OCI-LY7 (cell line): ENCODE measurements around the gene GDF3. TPM values are rescaled to one million over a fixed set of nuclear protein-coding genes. Genes with fewer than 3 reads are reported as not detected.

ENCODE experiments used
- BruUV-seq: library from RNA; stranded (reverse); fragments of 400-500 nt; replicated peaks from 2 replicates; lab custom pipeline; 2021; lab: Mats Ljungman, UMichigan
- CTCF ChIA-PET: fragments of 300-600 bp; sonication (Branson Sonifier 250); formaldehyde crosslinking; loops from one replicate; lab custom pipeline; 2022; ENCODE audit warnings: antibody characterized with exemption; ENCODE audit not compliant: unreplicated experiment; lab: Charles Lee
- POLR2A ChIA-PET: fragments of 300-600 bp; sonication (Branson Sonifier 250); formaldehyde crosslinking; loops from one replicate; lab custom pipeline; 2022; ENCODE audit warnings: antibody characterized with exemption; lab: Charles Lee
- DNase-seq: peaks from one replicate; pipeline ENCODE4 v3.0.0-alpha.2; 2015; ENCODE audit warnings: low spot score
- H2AFZ ChIP-seq: fragments of 200-600 bp; sonication (generic), shearing (Covaris generic); 2 replicates; pipeline ENCODE4 v1.6.1; 2014; ENCODE audit warnings: mild to moderate bottlenecking, antibody characterized with exemption, low read length, moderate library complexity
- H3K27ac ChIP-seq: fragments of 200-600 bp; sonication (generic); 2 replicates; pipeline ENCODE4 v1.5.1; 2014; ENCODE audit warnings: mixed run types, low read depth, mild to moderate bottlenecking, moderate library complexity, low read length, inconsistent platforms; ENCODE audit not compliant: poor library complexity, severe bottlenecking
- H3K36me3 ChIP-seq: fragments of 200-600 bp; sonication (generic); 2 replicates; pipeline ENCODE4 v1.6.1; 2014; ENCODE audit warnings: mild to moderate bottlenecking, antibody characterized with exemption, low read length, moderate library complexity, mixed read lengths; ENCODE audit not compliant: insufficient read depth
- H3K4me1 ChIP-seq: fragments of 200-600 bp; sonication (generic); 2 replicates; pipeline ENCODE4 v1.5.1; 2014; ENCODE audit warnings: mild to moderate bottlenecking, low read length; ENCODE audit not compliant: insufficient read depth, poor library complexity, severe bottlenecking
- H3K4me2 ChIP-seq: fragments of 200-600 bp; sonication (generic); 2 replicates; pipeline ENCODE4 v1.6.1; 2014; ENCODE audit warnings: mild to moderate bottlenecking, low read length
- H3K4me3 ChIP-seq: fragments of 200-600 bp; sonication (generic); 2 replicates; pipeline ENCODE4 v1.5.1; 2014; ENCODE audit warnings: mild to moderate bottlenecking, low read depth, low read length; ENCODE audit not compliant: poor library complexity, severe bottlenecking
- H3K79me2 ChIP-seq: fragments of 200-600 bp; sonication (generic); 2 replicates; pipeline ENCODE4 v1.6.1; 2016; ENCODE audit warnings: low read depth, mild to moderate bottlenecking, low read length, moderate library complexity, mixed read lengths; ENCODE audit not compliant: insufficient read depth
- H3K9me2 ChIP-seq: fragments of 200-600 bp; sonication (generic); 2 replicates; pipeline ENCODE4 v1.6.1; 2016; ENCODE audit warnings: mild to moderate bottlenecking, low read length, mixed read lengths; ENCODE audit not compliant: insufficient read depth
- H3K9me3 ChIP-seq: fragments of 200-600 bp; sonication (generic); 2 replicates; pipeline ENCODE4 v1.6.1; 2014; ENCODE audit warnings: mild to moderate bottlenecking, mixed run types, low read length, mixed read lengths
- H4K20me1 ChIP-seq: fragments of 200-600 bp; sonication (generic); 2 replicates; pipeline ENCODE4 v1.6.1; 2014; ENCODE audit warnings: mild to moderate bottlenecking, antibody characterized with exemption, low read length, moderate library complexity, mixed read lengths; ENCODE audit not compliant: insufficient read depth
- EZH2phosphoT487 ChIP-seq: fragments of 200-600 bp; sonication (generic); IDR thresholded peaks from 2 replicates; pipeline ENCODE4 v1.6.1; 2018; ENCODE audit warnings: low read depth, borderline replicate concordance, mild to moderate bottlenecking, mixed run types, antibody characterized with exemption, low read length, moderate library complexity, mixed read lengths
- intact Hi-C: fragments of 100-400 bp; cut with micrococcal nuclease; formaldehyde crosslinking; loops from one replicate; pipeline ENCODE4 v1.10.0; 2022; ENCODE audit not compliant: unreplicated experiment
- total RNA-seq, 2 experiments: library from RNA; depleted of rRNA in 1 of 2; stranded (reverse); fragments of >200 nt in 1 of 2; shearing (Covaris generic) in 1 of 2; gene quantifications; 2 replicates each; pipeline ENCODE4 v1.2.3, GENCODE V29; 2014 to 2022
- TF ChIP-seq, protein P1 (sequence below): fragments of 200-600 bp; sonication (generic); conservative IDR thresholded peaks from 2 replicates; pipeline ENCODE4 v1.5.1; 2014; ENCODE audit warnings: mild to moderate bottlenecking, antibody characterized with exemption, low read length, moderate library complexity, mixed read lengths

The GDF3 gene
- total RNA-seq, 2 experiments from 2014 or later, result not detected

DNA sequence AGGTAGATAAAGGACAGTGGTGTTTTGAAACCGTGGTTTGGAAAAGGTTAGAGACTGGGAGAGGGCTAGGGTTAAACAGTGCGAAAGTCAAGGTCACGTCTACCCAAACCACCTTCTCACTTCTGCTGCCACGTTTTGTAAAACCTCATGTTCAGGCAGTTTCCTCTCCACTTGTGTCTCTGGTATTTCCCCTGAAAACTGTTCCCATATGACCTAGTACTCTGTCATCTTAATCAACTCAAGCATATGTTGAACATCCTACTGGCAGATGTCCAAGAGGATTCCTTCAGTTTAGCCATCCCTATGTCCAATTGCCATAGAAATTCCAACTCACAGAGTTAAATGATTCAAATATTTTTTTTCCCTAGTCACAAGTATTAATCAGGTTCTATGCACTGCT is 34.2 kb upstream of the GDF3 start:
- Histone ChIP-seq H2AFZ (no peak overlapping the region), H3K4me1 (no peaks in the 10 kb centered on the region), H3K27ac (no peak overlapping the region), H3K9me3 (no peaks in the 10 kb centered on the region), H4K20me1 (no peaks in the 10 kb centered on the region), H3K36me3 (no peaks in the 10 kb centered on the region), H3K4me2 (no peak overlapping the region), H3K4me3 (no peak overlapping the region), H3K79me2 (no peaks in the 10 kb centered on the region), H3K9me2 (no peaks in the 10 kb centered on the region)
- ChIA-PET POLR2A (no interaction called here), CTCF (no interaction called here)
- intact Hi-C loops, result no loop called here
- no TSS peak for BruUV-seq
- TF ChIP-seq EZH2phosphoT487, result no peak
- TF ChIP-seq, protein P1, sequence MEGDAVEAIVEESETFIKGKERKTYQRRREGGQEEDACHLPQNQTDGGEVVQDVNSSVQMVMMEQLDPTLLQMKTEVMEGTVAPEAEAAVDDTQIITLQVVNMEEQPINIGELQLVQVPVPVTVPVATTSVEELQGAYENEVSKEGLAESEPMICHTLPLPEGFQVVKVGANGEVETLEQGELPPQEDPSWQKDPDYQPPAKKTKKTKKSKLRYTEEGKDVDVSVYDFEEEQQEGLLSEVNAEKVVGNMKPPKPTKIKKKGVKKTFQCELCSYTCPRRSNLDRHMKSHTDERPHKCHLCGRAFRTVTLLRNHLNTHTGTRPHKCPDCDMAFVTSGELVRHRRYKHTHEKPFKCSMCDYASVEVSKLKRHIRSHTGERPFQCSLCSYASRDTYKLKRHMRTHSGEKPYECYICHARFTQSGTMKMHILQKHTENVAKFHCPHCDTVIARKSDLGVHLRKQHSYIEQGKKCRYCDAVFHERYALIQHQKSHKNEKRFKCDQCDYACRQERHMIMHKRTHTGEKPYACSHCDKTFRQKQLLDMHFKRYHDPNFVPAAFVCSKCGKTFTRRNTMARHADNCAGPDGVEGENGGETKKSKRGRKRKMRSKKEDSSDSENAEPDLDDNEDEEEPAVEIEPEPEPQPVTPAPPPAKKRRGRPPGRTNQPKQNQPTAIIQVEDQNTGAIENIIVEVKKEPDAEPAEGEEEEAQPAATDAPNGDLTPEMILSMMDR, result no peak
- no peak for DNase-seq

DNA sequence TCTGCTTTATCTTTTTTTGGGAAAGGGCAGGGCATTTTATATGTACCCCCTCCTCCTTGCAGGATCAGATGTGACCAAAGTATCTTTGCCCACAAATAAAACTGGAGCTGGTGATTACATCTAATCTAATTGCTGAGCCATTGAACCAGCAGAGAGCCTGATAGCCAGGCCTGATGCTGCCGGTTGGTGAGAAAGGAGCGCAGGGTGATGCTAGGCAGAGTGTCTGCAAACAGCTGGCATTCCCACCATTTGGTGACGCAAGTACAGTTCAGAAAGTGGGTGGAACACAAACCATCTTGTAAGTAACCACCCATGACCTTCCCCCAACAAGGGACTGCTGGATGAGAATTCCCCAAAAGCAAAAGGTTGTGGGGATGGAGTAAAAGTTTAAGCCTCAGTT is 28.4 kb upstream of the GDF3 start:
- no TSS peak for BruUV-seq
- no peaks in the 10 kb centered on the region for H3K4me1 ChIP-seq
- ChIA-PET POLR2A (no interaction called here), CTCF (no interaction called here)
- H3K9me2 ChIP-seq, result no peaks in the 10 kb centered on the region
- H4K20me1 ChIP-seq, result no peaks in the 10 kb centered on the region
- no peak overlapping the region for H3K27ac ChIP-seq
- H3K4me3 ChIP-seq, result no peak overlapping the region
- intact Hi-C loops, result no loop called here
- no peaks in the 10 kb centered on the region for H3K36me3 ChIP-seq
- no peak for DNase-seq
- H3K79me2 ChIP-seq, result no peaks in the 10 kb centered on the region
- H2AFZ ChIP-seq, result no peak overlapping the region
- H3K4me2 ChIP-seq, result no peak overlapping the region
- TF ChIP-seq EZH2phosphoT487, result no peak
- TF ChIP-seq, protein P1, result no peak
- no peaks in the 10 kb centered on the region for H3K9me3 ChIP-seq

DNA sequence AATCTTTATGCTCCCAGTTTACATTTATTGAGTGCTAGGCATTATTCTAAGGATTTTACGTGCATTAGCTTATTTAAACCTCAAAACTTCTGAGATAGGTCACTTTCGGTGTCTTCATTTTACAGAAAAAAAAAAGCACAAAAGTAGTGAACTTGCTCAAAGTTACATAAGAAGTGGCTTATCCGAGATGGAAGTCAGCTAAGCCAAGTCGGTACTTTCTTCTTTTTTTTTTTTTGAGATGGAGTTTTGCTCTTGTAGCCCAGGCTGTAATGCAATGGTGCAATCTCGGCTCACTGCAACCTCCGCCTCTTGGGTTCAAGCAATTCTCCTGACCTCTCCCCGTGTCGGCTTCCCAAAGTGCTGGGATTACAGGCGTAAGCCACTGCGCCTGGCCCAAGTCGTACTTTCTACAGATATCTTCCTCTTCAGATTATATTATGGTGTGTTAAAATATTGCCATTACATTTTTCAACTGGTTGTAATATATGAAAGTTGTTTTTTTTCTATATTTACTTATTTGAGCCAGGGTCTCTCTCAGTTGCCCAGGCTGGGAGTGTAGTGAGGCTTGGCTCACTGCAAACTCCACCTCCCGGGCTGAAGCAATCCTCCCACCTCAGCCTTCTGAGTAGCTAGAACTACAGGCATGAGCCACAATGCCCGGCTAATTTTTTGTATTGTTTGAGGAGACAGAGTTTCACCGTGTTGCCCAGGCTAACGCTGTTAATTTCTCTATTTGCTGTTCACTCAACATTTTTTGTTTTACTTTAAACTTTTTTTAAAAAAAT is 24.6 kb upstream of the GDF3 start:
- ChIA-PET POLR2A (interaction anchor here (0.6 to 1.0 kb wide), 3 partner anchors 13 to 37 kb away, joined by 3 read pairs; no protein-coding TSS in a partner anchor), CTCF (no interaction called here)
- Histone ChIP-seq H4K20me1 (no peaks in the 10 kb centered on the region), H3K27ac (no peak overlapping the region), H3K9me3 (no peaks in the 10 kb centered on the region), H3K4me2 (no peak overlapping the region), H2AFZ (no peak overlapping the region), H3K4me3 (no peak overlapping the region), H3K36me3 (no peaks in the 10 kb centered on the region), H3K9me2 (no peaks in the 10 kb centered on the region), H3K4me1 (no peaks in the 10 kb centered on the region), H3K79me2 (no peaks in the 10 kb centered on the region)
- no TSS peak for BruUV-seq
- DNase-seq, result no peak
- intact Hi-C loops, result no loop called here
- no peak for TF ChIP-seq EZH2phosphoT487
- TF ChIP-seq, protein P1, result no peak
